VCaP (cell line): ENCODE data around the gene TFPI.

Source experiments
- H3K27ac ChIP-seq: fragments of 450-650 bp; 2 replicates; pipeline ENCODE4 v1.5.1; 2017
- TF ChIP-seq, protein P1 (sequence below): fragments of 450-650 bp; conservative IDR thresholded peaks from 2 replicates; pipeline ENCODE4 v1.5.1; 2017; ENCODE audit warnings: mild to moderate bottlenecking, moderate library complexity

The TFPI gene

DNA sequence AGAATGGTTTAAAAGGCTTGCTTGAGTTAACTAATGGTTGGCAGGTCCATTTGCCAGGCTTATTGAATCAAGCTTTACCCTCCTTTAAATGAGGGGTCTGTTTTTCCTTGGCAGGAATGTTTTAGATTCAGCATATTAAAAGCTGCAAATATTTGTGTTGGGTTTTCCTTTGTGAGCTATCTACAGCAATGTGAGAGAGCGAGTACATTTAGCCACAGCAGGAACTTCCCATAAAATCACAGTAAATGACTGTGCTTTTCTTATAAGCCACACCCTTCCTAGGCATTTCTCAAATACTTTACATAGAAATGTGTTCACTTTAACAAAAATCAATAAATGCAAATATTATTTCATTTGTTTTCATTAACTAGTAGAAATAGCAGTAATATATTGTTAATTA is 130.1 kb downstream of the TFPI start:
- H3K27ac ChIP-seq, result no peak overlapping the region
- TF ChIP-seq, protein P1, sequence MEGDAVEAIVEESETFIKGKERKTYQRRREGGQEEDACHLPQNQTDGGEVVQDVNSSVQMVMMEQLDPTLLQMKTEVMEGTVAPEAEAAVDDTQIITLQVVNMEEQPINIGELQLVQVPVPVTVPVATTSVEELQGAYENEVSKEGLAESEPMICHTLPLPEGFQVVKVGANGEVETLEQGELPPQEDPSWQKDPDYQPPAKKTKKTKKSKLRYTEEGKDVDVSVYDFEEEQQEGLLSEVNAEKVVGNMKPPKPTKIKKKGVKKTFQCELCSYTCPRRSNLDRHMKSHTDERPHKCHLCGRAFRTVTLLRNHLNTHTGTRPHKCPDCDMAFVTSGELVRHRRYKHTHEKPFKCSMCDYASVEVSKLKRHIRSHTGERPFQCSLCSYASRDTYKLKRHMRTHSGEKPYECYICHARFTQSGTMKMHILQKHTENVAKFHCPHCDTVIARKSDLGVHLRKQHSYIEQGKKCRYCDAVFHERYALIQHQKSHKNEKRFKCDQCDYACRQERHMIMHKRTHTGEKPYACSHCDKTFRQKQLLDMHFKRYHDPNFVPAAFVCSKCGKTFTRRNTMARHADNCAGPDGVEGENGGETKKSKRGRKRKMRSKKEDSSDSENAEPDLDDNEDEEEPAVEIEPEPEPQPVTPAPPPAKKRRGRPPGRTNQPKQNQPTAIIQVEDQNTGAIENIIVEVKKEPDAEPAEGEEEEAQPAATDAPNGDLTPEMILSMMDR, result no peak

GRCh38 chr2:187422282-187422681 is 132.0 kb downstream of the TFPI start:
- no peak overlapping the region for H3K27ac ChIP-seq
- TF ChIP-seq, protein P1, result no peak

DNA sequence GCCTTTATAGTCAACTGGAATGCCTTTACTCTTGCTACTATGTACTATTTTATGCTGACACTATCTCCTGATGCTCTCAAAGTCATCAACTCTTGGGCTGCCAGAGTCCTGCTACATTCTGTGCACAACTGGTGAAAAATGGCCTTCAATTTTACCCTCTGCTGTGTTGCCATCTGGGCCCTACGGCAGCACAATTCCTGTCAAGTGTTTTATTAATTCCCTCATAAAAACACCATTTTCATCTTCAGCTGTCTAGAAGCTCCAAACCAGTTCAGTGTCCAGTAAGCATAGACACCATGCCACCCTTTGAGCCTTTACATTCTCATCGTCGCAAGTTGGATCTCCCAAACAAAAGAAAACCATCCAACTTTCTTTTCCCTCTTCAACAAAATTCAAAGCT is 132.7 kb downstream of the TFPI start:
- TF ChIP-seq, protein P1, result no peak

DNA sequence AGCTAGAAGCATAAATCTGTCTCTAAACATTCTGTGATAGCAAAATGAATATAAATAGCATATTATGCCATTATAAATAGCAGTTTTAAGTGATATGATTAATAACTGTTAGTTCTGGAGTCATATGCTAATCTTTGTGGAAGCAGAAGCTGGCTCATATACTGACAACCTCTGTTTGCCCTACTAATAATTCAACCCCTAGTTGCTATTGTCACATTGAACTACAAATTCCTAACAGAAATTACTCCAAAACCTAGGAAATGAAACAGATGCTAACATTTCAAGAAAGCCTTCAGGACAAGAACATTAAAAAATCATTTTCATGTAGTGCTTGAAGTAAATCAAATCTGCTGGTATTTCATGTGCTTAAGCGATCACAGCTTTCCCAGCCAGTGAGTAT is 134.4 kb downstream of the TFPI start:
- TF ChIP-seq, protein P1, result no peak
- no peak overlapping the region for H3K27ac ChIP-seq

More for the DNA sequence above, 132.7 kb downstream of the TFPI start:
- no peak overlapping the region for H3K27ac ChIP-seq

DNA sequence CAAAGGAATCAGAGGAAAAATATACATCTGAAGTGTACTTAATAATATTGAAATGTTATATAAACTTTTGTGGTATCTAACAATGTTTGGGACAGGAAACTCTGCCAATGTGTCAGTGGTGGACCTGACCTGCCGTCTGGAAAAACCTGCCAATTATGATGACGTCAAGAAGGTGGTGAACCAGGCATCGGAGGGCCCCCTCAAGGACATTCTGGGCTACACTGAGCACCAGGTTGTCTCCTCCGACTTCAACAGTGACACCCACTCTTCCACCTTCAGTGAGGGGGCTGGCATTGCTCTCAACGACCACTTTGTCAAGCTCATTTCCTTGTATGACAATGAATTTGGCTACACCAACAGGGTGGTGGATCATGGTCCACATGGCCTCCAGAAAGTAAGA is 138.8 kb downstream of the TFPI start:
- TF ChIP-seq, protein P1, result no peak
- H3K27ac ChIP-seq, result no peak overlapping the region
